ENCODE results near the gene OTOF.

DNA sequence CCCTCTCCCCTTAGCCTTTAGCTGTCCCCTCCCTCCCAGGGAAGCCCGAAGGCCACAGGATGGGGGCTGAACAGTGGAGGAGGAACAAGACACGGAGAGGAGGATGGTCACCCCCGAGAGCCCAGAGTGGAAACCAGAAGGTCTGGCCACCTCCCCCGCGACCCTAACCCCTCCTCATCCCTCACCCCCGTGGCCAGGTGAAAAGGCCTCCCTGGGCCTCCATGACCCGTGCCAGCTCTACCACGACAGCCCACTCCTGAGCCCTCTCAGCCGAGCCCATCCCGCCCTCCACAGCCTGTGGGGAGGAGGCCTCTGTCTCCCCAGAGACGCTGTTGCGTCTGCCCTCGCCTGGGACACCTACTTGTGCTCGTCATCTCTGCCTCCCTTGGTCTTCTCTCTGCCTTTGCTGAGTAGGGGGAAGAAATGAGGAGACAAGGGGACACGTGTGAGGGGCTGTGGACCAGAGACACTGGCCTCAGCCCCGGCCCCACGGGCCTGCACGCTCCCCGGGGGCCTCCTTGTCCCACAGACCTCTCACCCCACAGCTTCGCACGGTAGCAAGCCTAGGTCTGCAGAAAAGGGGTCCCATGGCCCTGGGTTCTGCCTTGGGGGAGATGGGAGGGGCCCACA is 32.5 kb upstream of the OTOF start:
- TF ChIP-seq TBX2 (CRISPR knock-in tag; IDR thresholded peaks at IDR 0.05; ENCODE audit: borderline replicate concordance), result no peak
- TF ChIP-seq FOXO1 (CRISPR knock-in tag; IDR thresholded peaks at IDR 0.05), result no peak
- no peak for TF ChIP-seq SNAI1 (CRISPR knock-in tag; IDR thresholded peaks at IDR 0.05; ENCODE audit: borderline replicate concordance)
- no peak for TF ChIP-seq ZNF563 (CRISPR knock-in tag; IDR thresholded peaks at IDR 0.05)
- TF ChIP-seq MYC (CRISPR knock-in tag; IDR thresholded peaks at IDR 0.05; ENCODE audit: borderline replicate concordance), result no peak
- TF ChIP-seq, protein P1, sequence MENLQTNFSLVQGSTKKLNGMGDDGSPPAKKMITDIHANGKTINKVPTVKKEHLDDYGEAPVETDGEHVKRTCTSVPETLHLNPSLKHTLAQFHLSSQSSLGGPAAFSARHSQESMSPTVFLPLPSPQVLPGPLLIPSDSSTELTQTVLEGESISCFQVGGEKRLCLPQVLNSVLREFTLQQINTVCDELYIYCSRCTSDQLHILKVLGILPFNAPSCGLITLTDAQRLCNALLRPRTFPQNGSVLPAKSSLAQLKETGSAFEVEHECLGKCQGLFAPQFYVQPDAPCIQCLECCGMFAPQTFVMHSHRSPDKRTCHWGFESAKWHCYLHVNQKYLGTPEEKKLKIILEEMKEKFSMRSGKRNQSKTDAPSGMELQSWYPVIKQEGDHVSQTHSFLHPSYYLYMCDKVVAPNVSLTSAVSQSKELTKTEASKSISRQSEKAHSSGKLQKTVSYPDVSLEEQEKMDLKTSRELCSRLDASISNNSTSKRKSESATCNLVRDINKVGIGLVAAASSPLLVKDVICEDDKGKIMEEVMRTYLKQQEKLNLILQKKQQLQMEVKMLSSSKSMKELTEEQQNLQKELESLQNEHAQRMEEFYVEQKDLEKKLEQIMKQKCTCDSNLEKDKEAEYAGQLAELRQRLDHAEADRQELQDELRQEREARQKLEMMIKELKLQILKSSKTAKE (CRISPR knock-in tag; IDR thresholded peaks at IDR 0.05; ENCODE audit: borderline replicate concordance), result no peak
- no peak for TF ChIP-seq SMARCE1 (IDR thresholded peaks at IDR 0.05; ENCODE audit: borderline replicate concordance)
- TF ChIP-seq ATF4 (CRISPR knock-in tag; IDR thresholded peaks at IDR 0.05), result no peak
- no peak for TF ChIP-seq ZNF124 (CRISPR knock-in tag; IDR thresholded peaks at IDR 0.05)
- TF ChIP-seq ATF1 (CRISPR knock-in tag; IDR thresholded peaks at IDR 0.05), result no peak
- no peak for TF ChIP-seq ARNT (IDR thresholded peaks at IDR 0.05)

Data from HepG2 (cell line).